SJSA1 (cell line): ENCODE data around the gene CDKAL1. TPM values are rescaled to one million over a fixed set of nuclear protein-coding genes. Genes with fewer than 3 reads are reported as not detected.
"Not testable (repeated sequence)": the region's sequence is repeated elsewhere in the genome, so short reads cannot be mapped to it uniquely, and the experiment has no call there.

Experiments used
- DNase-seq, 2 experiments: peaks; one replicate each; pipeline ENCODE4 v3.0.0-alpha.2; 2015 to 2020; ENCODE audit warnings: low spot score in 2 of 2, low read depth in 1 of 2
- H3K27ac ChIP-seq: fragments of 250-450 bp; sonication (Bioruptor Pico); 2 replicates; pipeline ENCODE4 v1.5.1; 2020; ENCODE audit warnings: mild to moderate bottlenecking, moderate library complexity
- H3K27me3 ChIP-seq: fragments of 250-450 bp; sonication (Bioruptor Pico); replicated peaks from 2 replicates; pipeline ENCODE4 v1.5.1; 2020; ENCODE audit warnings: mild to moderate bottlenecking, moderate library complexity
- H3K36me3 ChIP-seq: fragments of 250-450 bp; sonication (Bioruptor Pico); 2 replicates; pipeline ENCODE4 v1.5.1; 2020; ENCODE audit warnings: mild to moderate bottlenecking
- H3K4me1 ChIP-seq: fragments of 250-450 bp; sonication (Bioruptor Pico); replicated peaks from 2 replicates; pipeline ENCODE4 v1.6.1; 2021; ENCODE audit warnings: mild to moderate bottlenecking
- H3K4me3 ChIP-seq: fragments of 250-450 bp; sonication (Bioruptor Pico); 2 replicates; pipeline ENCODE4 v1.5.1; 2020; ENCODE audit warnings: mild to moderate bottlenecking
- H3K9me3 ChIP-seq: fragments of 250-450 bp; sonication (Bioruptor Pico); replicated peaks from 2 replicates; pipeline ENCODE4 v1.5.1; 2020; ENCODE audit warnings: mild to moderate bottlenecking
- total RNA-seq: library from RNA; depleted of rRNA; stranded (reverse); fragments of >200 nt; shearing (Covaris generic); gene quantifications from 2 replicates; pipeline ENCODE4 v1.2.3, GENCODE V29; 2014

The CDKAL1 gene
- total RNA-seq, 1 experiment from 2014 or later = 25.7 TPM

- not testable (repeated sequence) for DNase-seq, H3K4me1 ChIP-seq, H3K9me3 ChIP-seq, H3K4me3 ChIP-seq, H3K27ac ChIP-seq, H3K36me3 ChIP-seq, H3K27me3 ChIP-seq
Observed at GRCh38 chr6:20645572-20645971, 111.3 kb downstream of the CDKAL1 start.

GRCh38 chr6:20647585-20647984 lies 113.3 kb downstream of the CDKAL1 start:
- Histone ChIP-seq H3K27ac (no peak overlapping the region), H3K27me3 (no peaks in the 10 kb centered on the region), H3K36me3 (no peaks in the 10 kb centered on the region), H3K4me3 (no peak overlapping the region), H3K9me3 (no peaks in the 10 kb centered on the region), H3K4me1 (peaks cover 6% of the 10 kb centered on the region)
- DNase-seq = no peak

GRCh38 chr6:20649696-20650470 lies 115.6 kb downstream of the CDKAL1 start:
- not testable (repeated sequence) for H3K4me3 ChIP-seq, H3K36me3 ChIP-seq, H3K27me3 ChIP-seq, H3K27ac ChIP-seq, DNase-seq, H3K9me3 ChIP-seq
- peaks cover 12% of the 10 kb centered on the region for H3K4me1 ChIP-seq

- no peak for DNase-seq
- Histone ChIP-seq H3K27me3 (no peaks in the 10 kb centered on the region), H3K4me3 (no peak overlapping the region), H3K27ac (no peak overlapping the region), H3K9me3 (no peaks in the 10 kb centered on the region), H3K36me3 (no peaks in the 10 kb centered on the region), H3K4me1 (peaks cover 16% of the 10 kb centered on the region)
Observed at GRCh38 chr6:20652299-20653084, 118.2 kb downstream of the CDKAL1 start.

GRCh38 chr6:20653085-20653479 lies 118.8 kb downstream of the CDKAL1 start:
- H3K4me3 ChIP-seq = no peak overlapping the region
- no peak overlapping the region for H3K27ac ChIP-seq
- H3K9me3 ChIP-seq = no peaks in the 10 kb centered on the region

GRCh38 chr6:20655317-20655716 lies 121.1 kb downstream of the CDKAL1 start:
- H3K36me3 ChIP-seq = no peaks in the 10 kb centered on the region
- no peak overlapping the region for H3K4me3 ChIP-seq
- H3K9me3 ChIP-seq = no peaks in the 10 kb centered on the region
- peaks cover 29% of the 10 kb centered on the region for H3K4me1 ChIP-seq
- H3K27me3 ChIP-seq = no peaks in the 10 kb centered on the region
- DNase-seq = no peak
- no peak overlapping the region for H3K27ac ChIP-seq

More at GRCh38 chr6:20653085-20653479, 118.8 kb downstream of the CDKAL1 start:
- Histone ChIP-seq H3K4me1 (peaks cover 22% of the 10 kb centered on the region), H3K36me3 (no peaks in the 10 kb centered on the region), H3K27me3 (no peaks in the 10 kb centered on the region)
- DNase-seq = no peak

- Histone ChIP-seq H3K4me1 (peaks cover 32% of the 10 kb centered on the region), H3K36me3 (no peaks in the 10 kb centered on the region), H3K27ac (no peak overlapping the region), H3K9me3 (no peaks in the 10 kb centered on the region), H3K27me3 (no peaks in the 10 kb centered on the region), H3K4me3 (no peak overlapping the region)
- no peak for DNase-seq
Observed at GRCh38 chr6:20657274-20657800, 123.1 kb downstream of the CDKAL1 start.

- H3K4me3 ChIP-seq = no peak overlapping the region
- no peaks in the 10 kb centered on the region for H3K27me3 ChIP-seq
- no peaks in the 10 kb centered on the region for H3K9me3 ChIP-seq
- DNase-seq = peak in 1 of 2 experiments; percentile 48
- peaks cover 26% of the 10 kb centered on the region for H3K4me1 ChIP-seq
- no peaks in the 10 kb centered on the region for H3K36me3 ChIP-seq
- H3K27ac ChIP-seq = no peak overlapping the region
Observed at GRCh38 chr6:20658053-20658452, 123.8 kb downstream of the CDKAL1 start.

- DNase-seq = no peak
- H3K9me3 ChIP-seq = no peaks in the 10 kb centered on the region
- H3K4me1 ChIP-seq = peaks cover 25% of the 10 kb centered on the region
- H3K4me3 ChIP-seq = no peak overlapping the region
- H3K27me3 ChIP-seq = no peaks in the 10 kb centered on the region
- H3K27ac ChIP-seq = no peak overlapping the region
- no peaks in the 10 kb centered on the region for H3K36me3 ChIP-seq
Observed at GRCh38 chr6:20658516-20658915, 124.3 kb downstream of the CDKAL1 start.

GRCh38 chr6:20660534-20660933 lies 126.3 kb downstream of the CDKAL1 start:
- H3K4me3 ChIP-seq = no peak overlapping the region
- H3K4me1 ChIP-seq = peaks cover 25% of the 10 kb centered on the region
- no peaks in the 10 kb centered on the region for H3K27me3 ChIP-seq
- H3K27ac ChIP-seq = no peak overlapping the region
- H3K36me3 ChIP-seq = no peaks in the 10 kb centered on the region
- DNase-seq = no peak
- H3K9me3 ChIP-seq = no peaks in the 10 kb centered on the region

- Histone ChIP-seq H3K4me3 (no peak overlapping the region), H3K36me3 (no peaks in the 10 kb centered on the region), H3K9me3 (no peaks in the 10 kb centered on the region), H3K27me3 (no peaks in the 10 kb centered on the region), H3K4me1 (peaks cover 25% of the 10 kb centered on the region), H3K27ac (no peak overlapping the region)
- DNase-seq = peak in 1 of 2 experiments; percentile 15
Observed at GRCh38 chr6:20661721-20662120, 127.5 kb downstream of the CDKAL1 start.

GRCh38 chr6:20664250-20664649 lies 130.0 kb downstream of the CDKAL1 start:
- Histone ChIP-seq H3K27ac (no peak overlapping the region), H3K27me3 (no peaks in the 10 kb centered on the region), H3K4me3 (no peak overlapping the region), H3K4me1 (peaks cover 7% of the 10 kb centered on the region), H3K9me3 (no peaks in the 10 kb centered on the region), H3K36me3 (no peaks in the 10 kb centered on the region)
- DNase-seq = no peak

- Histone ChIP-seq H3K36me3 (no peaks in the 10 kb centered on the region), H3K4me1 (peaks cover 7% of the 10 kb centered on the region), H3K4me3 (no peak overlapping the region), H3K9me3 (no peaks in the 10 kb centered on the region), H3K27ac (no peak overlapping the region), H3K27me3 (no peaks in the 10 kb centered on the region)
- DNase-seq = no peak
Observed at GRCh38 chr6:20665290-20665689, 131.0 kb downstream of the CDKAL1 start.
